Cardiac fibroblast (primary cell): ENCODE data around the gene TNS2.

ENCODE experiments used
- DNase-seq, 2 donors: peaks; one replicate each; pipeline versions ENCODE4 v3.0.0 to v3.0.0-alpha.2; 2010; ENCODE audit warnings: low read depth in 2 of 2
- H3K4me3 ChIP-seq, 2 donors: replicated peaks in 1 of 2; 1 replicate in 1 of 2; 2 replicates in 1 of 2; pipeline ENCODE4 v1.5.1; 2011; ENCODE audit warnings: low read depth in 2 of 2, low read length in 2 of 2, mild to moderate bottlenecking in 2 of 2, moderate library complexity in 1 of 2
- TF ChIP-seq, protein P1 (sequence below): IDR thresholded peaks from one replicate; pipeline ENCODE4 v1.5.1; 2011; ENCODE audit warnings: low read depth, mild to moderate bottlenecking, low read length, inconsistent platforms

The TNS2 gene

DNA sequence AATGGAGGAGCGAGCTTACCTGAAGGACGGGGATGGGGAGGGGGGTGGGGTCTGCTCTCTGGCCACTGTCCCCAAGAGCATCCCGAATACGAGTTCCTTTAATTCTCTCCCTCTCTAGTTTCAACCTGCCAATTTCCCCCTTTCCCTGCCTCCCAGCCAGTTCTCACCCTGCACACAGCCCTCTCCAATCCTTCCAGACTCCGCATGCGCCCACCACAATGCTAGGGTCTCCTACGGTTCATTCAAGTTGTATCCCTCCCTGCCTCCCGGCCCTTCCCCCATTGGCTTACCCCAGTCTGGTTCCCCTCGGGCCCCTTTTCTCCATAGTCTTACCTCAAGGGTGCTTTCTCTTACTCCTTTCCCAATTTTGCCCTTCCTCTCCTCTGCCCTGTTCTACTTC, 46.9 kb downstream of the TNS2 start:
- DNase-seq: no peak
- TF ChIP-seq, protein P1, sequence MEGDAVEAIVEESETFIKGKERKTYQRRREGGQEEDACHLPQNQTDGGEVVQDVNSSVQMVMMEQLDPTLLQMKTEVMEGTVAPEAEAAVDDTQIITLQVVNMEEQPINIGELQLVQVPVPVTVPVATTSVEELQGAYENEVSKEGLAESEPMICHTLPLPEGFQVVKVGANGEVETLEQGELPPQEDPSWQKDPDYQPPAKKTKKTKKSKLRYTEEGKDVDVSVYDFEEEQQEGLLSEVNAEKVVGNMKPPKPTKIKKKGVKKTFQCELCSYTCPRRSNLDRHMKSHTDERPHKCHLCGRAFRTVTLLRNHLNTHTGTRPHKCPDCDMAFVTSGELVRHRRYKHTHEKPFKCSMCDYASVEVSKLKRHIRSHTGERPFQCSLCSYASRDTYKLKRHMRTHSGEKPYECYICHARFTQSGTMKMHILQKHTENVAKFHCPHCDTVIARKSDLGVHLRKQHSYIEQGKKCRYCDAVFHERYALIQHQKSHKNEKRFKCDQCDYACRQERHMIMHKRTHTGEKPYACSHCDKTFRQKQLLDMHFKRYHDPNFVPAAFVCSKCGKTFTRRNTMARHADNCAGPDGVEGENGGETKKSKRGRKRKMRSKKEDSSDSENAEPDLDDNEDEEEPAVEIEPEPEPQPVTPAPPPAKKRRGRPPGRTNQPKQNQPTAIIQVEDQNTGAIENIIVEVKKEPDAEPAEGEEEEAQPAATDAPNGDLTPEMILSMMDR: no peak
- H3K4me3 ChIP-seq: peak overlapping the region; percentile 52 to 71

DNA sequence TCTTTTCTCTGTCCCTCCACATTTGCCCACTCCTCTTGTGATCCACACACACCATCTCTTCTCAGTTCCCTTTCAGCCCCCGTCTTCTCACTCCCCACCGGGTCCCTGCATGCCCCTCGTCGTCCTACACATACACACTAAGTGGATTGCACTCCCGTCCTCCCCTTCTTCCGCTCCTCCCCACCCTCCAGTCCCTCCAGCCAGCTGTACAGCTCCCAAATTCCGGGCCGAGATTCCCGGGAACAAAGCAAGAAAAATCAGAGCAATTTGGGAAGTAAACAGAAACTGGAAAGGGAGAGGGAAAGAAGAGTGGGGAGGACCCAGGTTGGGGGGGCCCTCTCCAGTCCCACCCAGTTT, 47.3 kb downstream of the TNS2 start:
- peak overlapping the region; percentile 52 to 71 for H3K4me3 ChIP-seq
- peak; percentile 43 to 55 for DNase-seq
- TF ChIP-seq, protein P1: no peak

DNA sequence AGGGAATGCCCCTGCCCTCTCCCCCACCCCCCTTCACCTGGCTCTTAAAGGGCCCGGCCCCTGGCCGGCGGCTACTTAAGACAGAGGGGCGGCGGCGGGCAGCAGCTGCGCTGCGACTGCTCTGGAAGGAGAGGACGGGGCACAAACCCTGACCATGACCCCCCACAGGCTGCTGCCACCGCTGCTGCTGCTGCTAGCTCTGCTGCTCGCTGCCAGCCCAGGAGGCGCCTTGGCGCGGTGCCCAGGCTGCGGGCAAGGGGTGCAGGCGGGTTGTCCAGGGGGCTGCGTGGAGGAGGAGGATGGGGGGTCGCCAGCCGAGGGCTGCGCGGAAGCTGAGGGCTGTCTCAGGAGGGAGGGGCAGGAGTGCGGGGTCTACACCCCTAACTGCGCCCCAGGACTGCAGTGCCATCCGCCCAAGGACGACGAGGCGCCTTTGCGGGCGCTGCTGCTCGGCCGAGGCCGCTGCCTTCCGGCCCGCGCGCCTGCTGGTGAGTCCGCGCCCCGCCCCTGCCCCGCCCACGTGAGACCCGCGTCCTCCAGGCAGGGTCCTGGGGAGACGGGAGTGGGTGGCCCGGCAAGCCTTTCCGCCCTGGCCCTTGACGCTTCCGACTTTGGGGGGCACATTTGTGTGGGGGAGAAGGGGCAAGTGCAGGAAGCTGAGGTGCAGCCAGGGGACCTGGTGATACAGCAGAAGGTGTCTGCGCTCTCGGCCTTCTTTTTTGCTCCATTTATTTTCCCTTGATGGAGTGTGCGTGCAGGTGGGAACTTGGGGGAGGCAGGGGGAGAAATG, 47.9 kb downstream of the TNS2 start, which contains the start of gene IGFBP6:
Gene IGFBP6, plus strand, starts transcription at position 104 of the 790 bp plus-strand sequence. Its CDS starts 51 bp downstream, at position 155.
- H3K4me3 ChIP-seq: peak within 1 kb of the TSS; percentile 52 to 71
- peak; percentile 40 for DNase-seq
- TF ChIP-seq, protein P1: no peak

DNA sequence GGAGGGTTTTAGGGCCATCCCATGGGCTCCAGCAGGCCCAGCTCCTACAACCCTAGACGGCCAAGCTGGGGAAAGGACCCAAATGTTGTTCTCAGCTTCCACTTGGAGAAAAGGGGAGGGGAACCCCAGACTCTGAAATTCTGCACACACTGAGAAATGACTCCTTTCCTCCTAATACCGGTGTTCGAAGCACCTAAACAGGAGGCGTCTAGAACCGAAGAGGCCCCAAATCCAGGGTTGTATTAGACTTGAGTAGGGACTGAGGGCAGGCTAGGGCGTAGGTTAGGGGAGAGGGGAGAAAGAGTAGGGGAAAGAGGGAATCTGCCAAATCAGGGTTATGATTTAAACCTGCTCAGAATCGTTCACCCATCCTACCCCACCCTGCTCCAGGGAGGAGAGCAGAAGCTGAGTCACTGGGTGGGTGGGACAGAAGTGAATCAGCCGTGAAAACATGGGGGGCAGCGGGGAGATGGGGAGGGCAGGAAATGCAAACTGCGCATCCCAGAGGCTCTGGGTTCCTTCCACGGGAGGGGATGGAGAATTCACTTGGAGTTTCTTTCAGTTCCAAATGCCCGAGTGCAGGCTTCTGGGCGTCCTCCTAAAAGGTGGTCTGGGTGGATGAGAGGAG, 48.6 kb downstream of the TNS2 start:
- TF ChIP-seq, protein P1: no peak
- peak; percentile 61 to 81 for DNase-seq
- H3K4me3 ChIP-seq: peak overlapping the region; percentile 52 to 71

DNA sequence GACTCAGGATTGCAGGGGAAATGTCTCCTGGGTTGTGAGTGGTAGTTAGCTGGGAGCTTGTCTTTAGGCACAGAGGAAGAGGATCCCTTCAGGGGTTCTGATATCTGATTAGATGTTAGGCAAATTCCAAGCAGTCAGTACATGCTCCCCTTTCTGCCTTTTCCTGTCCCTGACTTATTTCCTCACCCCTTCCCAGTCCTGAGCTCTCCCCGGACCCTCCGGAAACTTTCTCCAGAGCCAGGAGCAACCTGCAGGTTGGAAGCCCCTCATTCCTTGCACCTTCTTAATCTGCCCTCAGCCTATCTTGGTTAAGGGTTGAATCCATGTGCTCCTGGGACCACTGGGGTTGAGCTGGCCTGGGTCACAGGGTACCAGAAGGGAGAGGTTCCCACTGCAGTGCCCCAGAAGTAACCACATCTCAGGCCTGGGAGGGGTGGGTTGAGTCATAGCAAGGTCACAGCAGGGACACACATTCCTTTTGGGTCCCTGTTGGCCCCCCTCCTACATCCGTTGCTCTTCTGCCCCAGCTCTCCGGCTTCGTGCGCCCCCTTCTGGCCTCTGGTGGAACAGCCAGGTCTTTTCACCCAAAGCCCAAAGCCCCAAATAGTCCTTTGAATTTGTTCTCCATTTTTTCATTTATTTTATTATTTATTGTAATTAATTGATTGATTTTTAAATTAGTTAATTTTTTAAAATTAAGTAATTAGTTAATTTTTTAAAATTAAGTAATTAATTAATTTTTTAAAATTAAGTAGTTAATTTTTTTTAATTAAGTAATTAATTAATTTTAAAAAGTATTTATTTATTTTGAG, 49.4 kb downstream of the TNS2 start:
- peak overlapping the region; percentile 15 to 71 for H3K4me3 ChIP-seq
- TF ChIP-seq, protein P1: peak; percentile 96
- peak; percentile 98 for DNase-seq

DNA sequence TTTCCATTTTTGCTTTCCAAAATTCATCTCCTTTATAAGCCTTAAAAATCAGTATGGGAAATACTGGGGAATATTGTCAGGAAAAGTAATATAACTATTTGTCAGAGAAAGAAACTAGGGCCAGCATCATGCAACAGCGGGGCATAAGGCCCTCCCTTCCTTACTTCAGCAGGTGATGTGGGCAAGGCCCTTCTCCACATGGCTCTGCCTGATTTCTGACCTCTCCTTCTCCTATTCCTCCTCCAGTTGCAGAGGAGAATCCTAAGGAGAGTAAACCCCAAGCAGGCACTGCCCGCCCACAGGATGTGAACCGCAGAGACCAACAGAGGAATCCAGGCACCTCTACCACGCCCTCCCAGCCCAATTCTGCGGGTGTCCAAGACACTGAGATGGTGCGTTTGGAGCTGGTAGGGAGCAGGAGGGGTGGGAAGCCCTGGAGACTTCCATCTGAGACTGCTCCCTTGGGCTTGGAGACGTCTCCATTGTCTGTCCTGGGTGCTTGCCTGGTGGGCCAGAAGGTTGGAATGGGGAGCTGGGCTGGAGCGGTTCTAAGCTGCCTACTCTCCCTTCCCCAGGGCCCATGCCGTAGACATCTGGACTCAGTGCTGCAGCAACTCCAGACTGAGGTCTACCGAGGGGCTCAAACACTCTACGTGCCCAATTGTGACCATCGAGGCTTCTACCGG, 50.7 kb downstream of the TNS2 start:
- H3K4me3 ChIP-seq: no peak overlapping the region
- DNase-seq: no peak
- TF ChIP-seq, protein P1: no peak
